Psoas muscle (tissue), 8 donors: ENCODE data around the gene BHLHA9. TPM values are rescaled to one million over a fixed set of nuclear protein-coding genes. Genes with fewer than 3 reads are reported as not detected.

Experiments
- ATAC-seq, 4 donors: fragments of 200-7000 bp; cut with Tn5 transposase; one replicate each; pipeline ENCODE4 v1.9.1; 2020; ENCODE audit warnings: moderate library complexity in 3 of 4, mild to moderate bottlenecking in 2 of 4
- DNase-seq, 2 donors: peaks; one replicate each; pipeline ENCODE4 v3.0.0-alpha.2; 2020
- H3K27ac ChIP-seq: fragments of 200-600 bp; one replicate; pipeline ENCODE4 v1.8.0; 2022
- H3K27me3 ChIP-seq, 3 donors: fragments of 200-600 bp in 1 of 3; one replicate each; pipeline versions ENCODE4 v1.6.1 to v1.8.0; 2013 to 2022; ENCODE audit warnings: low read length in 2 of 3, mild to moderate bottlenecking in 2 of 3, moderate library complexity in 1 of 3; ENCODE audit not compliant: insufficient read depth in 3 of 3
- H3K36me3 ChIP-seq, 2 donors: fragments of 200-600 bp in 1 of 2; one replicate each; pipeline versions ENCODE4 v1.6.1 to v1.8.0; 2013 to 2022; ENCODE audit warnings: low read depth in 1 of 2, mild to moderate bottlenecking in 1 of 2, moderate library complexity in 1 of 2; ENCODE audit not compliant: insufficient read depth in 1 of 2
- H3K4me1 ChIP-seq: fragments of 200-600 bp; one replicate; pipeline ENCODE4 v1.8.0; 2022
- H3K4me3 ChIP-seq: fragments of 200-600 bp; one replicate; pipeline ENCODE4 v1.8.0; 2022; ENCODE audit warnings: mild to moderate bottlenecking
- H3K9me3 ChIP-seq: fragments of 200-600 bp; one replicate; pipeline ENCODE4 v1.8.0; 2022
- CTCF ChIP-seq: fragments of 200-600 bp; IDR thresholded peaks from one replicate; pipeline ENCODE4 v1.8.0; 2022; ENCODE audit warnings: antibody characterized with exemption
- WGBS, 3 donors: extraction: QIAGEN DNeasy Blood & Tissue Kit; methylation state at CpG; one replicate each; pipeline versions ENCODE4 v1.1.6 to v1.1.7; 2013; 5-methylcytosine and 5-hydroxymethylcytosine counted together
- intact Hi-C, 2 donors: fragments of 100-400 bp; cut with DNase I; formaldehyde crosslinking; loops; one replicate each; pipeline versions ENCODE4 v1.11.0 to v1.14.2; 2022
- polyA plus RNA-seq, 3 donors: library from polyadenylated mRNA; stranded (reverse); fragments of 200-250 nt; gene quantifications; one replicate each; pipeline ENCODE4 v1.2.3, GENCODE V29; 2013
- total RNA-seq, 4 donors: library from RNA; stranded (reverse); fragmentation: NEBNext Ultra II Directional in 2 of 4; extraction: Animal tissue kit (Norgen Biotek cat#: 25700) in 2 of 4; gene quantifications; one replicate each; pipeline versions ENCODE4 v1.2.1 to v1.2.4, GENCODE V29; 2021 to 2023
- donor health status: healthy with polysubstance abuse.
- donor health status: DM: no; HTN: no; CAD: no; lungs with moderate emphysema.
- donor health status: Bipolar disorder and iron deficiency.
- donor health status: healthy.
- donor health status: DM: yes; HTN: yes; CAD: no.
- donor health status: DM: no; HTN: no; CAD: no.
- donor health status: DM: no; HTN: no; CAD: no.
- donor health status: DM: yes; HTN: yes; CAD: no.

BHLHA9 gene
- total and polyA plus RNA-seq, 7 donors = not detected

- intact Hi-C loops = no loop called here
- TF ChIP-seq CTCF = no peak
- Histone ChIP-seq H3K27me3 (peaks cover 0 to 11% (median 8%) of the 10 kb centered on the region in 3 donors), H3K4me3 (no peak overlapping the region), H3K36me3 (no peaks in the 10 kb centered on the region), H3K27ac (no peak overlapping the region), H3K9me3 (no peaks in the 10 kb centered on the region), H3K4me1 (no peaks in the 10 kb centered on the region)
- WGBS, 3 donors = 69 to 77% (median 72%) methylated on average over 21 to 23 of the region's 23 CpGs
- DNase-seq (no peak), ATAC-seq (no peak)
These were observed 10.4 kb downstream of the BHLHA9 start for GRCh38 chr17:1280652-1281051.

- no peaks in the 10 kb centered on the region for H3K36me3 ChIP-seq
- intact Hi-C loops = no loop called here
- DNase-seq (no peak), ATAC-seq (no peak)
- WGBS, 3 donors = 85 to 92% (median 89%) methylated on average over 19 of the region's 19 CpGs
- TF ChIP-seq CTCF = no peak
- H3K27ac ChIP-seq = no peak overlapping the region
- H3K27me3 ChIP-seq = peaks cover 0 to 1% (median 0%) of the 10 kb centered on the region in 3 donors
- no peaks in the 10 kb centered on the region for H3K4me1 ChIP-seq
- no peak overlapping the region for H3K4me3 ChIP-seq
- no peaks in the 10 kb centered on the region for H3K9me3 ChIP-seq
These were observed 16.3 kb downstream of the BHLHA9 start for GRCh38 chr17:1286379-1287106.

- H3K36me3 ChIP-seq = no peaks in the 10 kb centered on the region
- no peak for ATAC-seq
- H3K27ac ChIP-seq = no peak overlapping the region
- TF ChIP-seq CTCF = no peak
- intact Hi-C loops = no loop called here
- no peak overlapping the region for H3K4me3 ChIP-seq
- H3K9me3 ChIP-seq = no peaks in the 10 kb centered on the region
- WGBS, 3 donors = 80 to 87% (median 85%) methylated on average over 11 of the region's 11 CpGs
- no peak for DNase-seq
- no peaks in the 10 kb centered on the region for H3K27me3 ChIP-seq
- no peaks in the 10 kb centered on the region for H3K4me1 ChIP-seq
These were observed 19.5 kb downstream of the BHLHA9 start for GRCh38 chr17:1289695-1290094.

GRCh38 chr17:1290676-1291075, 20.4 kb downstream of the BHLHA9 start:
- Histone ChIP-seq H3K27me3 (peaks cover 0 to 3% (median 0%) of the 10 kb centered on the region in 3 donors), H3K9me3 (no peaks in the 10 kb centered on the region), H3K4me3 (no peak overlapping the region), H3K4me1 (no peaks in the 10 kb centered on the region), H3K27ac (no peak overlapping the region), H3K36me3 (no peaks in the 10 kb centered on the region)
- DNase-seq = no peak
- no peak for TF ChIP-seq CTCF
- ATAC-seq = no peak
- 90 to 92% (median 91%) methylated on average over 13 of the region's 13 CpGs for whole genome bisulfite sequencing, 3 donors
- intact Hi-C loops = no loop called here
